Stimulated activated naive CD8-positive, alpha-beta T cell treated with anti-CD3 and anti-CD28 coated beads, Interleukin-15, amount 100 ng/mL, for 72 hours (primary cell): ENCODE measurements around the gene TBCD.

ENCODE experiments used
- ATAC-seq: fragments of 150-1000 bp; cut with Tn5 transposase; 2 replicates; pipeline ENCODE4 v1.10.0; 2021; ENCODE audit warnings: mild to moderate bottlenecking, moderate library complexity
- DNase-seq, 2 donors: peaks; one replicate each; pipeline ENCODE4 v3.0.0; 2021 to 2022
- H3K27ac Mint-ChIP-seq, 2 donors: one replicate each; pipeline ENCODE4 v1.8.0; 2022; ENCODE audit warnings: mild to moderate bottlenecking in 2 of 2, mixed read lengths in 2 of 2, moderate library complexity in 2 of 2
- H3K27me3 Mint-ChIP-seq: one replicate; pipeline ENCODE4 v1.8.0; 2022; ENCODE audit warnings: mixed read lengths
- H3K4me1 Mint-ChIP-seq: one replicate; pipeline ENCODE4 v1.8.0; 2022; ENCODE audit warnings: mild to moderate bottlenecking, mixed read lengths
- H3K4me3 Mint-ChIP-seq, 2 donors: one replicate each; pipeline ENCODE4 v1.8.0; 2022; ENCODE audit warnings: mild to moderate bottlenecking in 2 of 2, mixed read lengths in 2 of 2, moderate library complexity in 1 of 2
- H3K9me3 Mint-ChIP-seq, 2 donors: one replicate each; pipeline ENCODE4 v1.8.0; 2022; ENCODE audit warnings: mixed read lengths in 2 of 2

The TBCD gene

DNA sequence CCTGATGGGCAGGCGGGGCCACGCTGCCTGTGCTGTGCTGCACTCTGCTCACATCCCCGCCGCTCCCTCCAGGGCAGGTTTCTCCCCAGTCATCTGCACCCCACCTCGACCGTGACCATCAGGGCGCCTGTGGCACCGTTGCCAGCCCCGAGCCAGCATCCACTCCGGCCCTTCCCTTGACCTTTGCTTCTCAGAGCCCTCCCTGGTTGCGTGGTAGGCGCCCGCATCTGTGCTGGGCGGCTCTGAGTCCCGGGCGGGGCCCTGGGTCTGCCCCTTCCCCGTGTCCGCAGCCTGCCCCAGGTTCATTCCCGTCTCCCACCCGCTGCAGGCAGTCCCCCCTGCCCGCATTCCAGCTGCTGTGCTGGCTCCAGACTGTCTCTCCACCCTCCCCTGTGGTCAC lies 54.8 kb downstream of the TBCD start:
- Mint-ChIP-seq H3K9me3 (peaks cover 0 to under 1% of the 10 kb centered on the region in 2 donors), H3K27me3 (no peaks in the 10 kb centered on the region), H3K4me1 (peaks cover 4% of the 10 kb centered on the region), H3K27ac (peak overlapping the region in 1 of 2 donors; percentile 37), H3K4me3 (no peak overlapping the region)
- ATAC-seq (no peak), DNase-seq (no peak)

DNA sequence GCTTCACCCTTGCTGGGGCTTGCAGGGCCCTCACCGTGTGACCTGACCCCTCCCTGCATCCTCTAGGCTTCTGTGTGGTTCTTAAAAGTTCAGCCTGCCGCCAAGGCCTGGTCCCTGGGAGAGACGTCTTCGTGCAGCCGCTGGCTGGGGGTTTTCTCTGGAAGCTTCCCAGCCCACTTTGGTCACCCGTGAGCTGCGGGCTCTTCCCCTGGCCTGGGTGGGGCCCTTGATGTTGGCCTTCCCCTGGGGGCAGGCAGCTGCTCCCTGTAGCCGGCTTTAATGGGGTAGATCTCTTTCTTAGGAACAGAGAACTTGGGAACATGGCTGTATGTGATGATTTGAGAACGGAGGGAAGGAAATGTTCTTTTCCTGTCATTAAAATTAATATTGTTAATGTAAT lies 55.2 kb downstream of the TBCD start:
- H3K9me3 Mint-ChIP-seq, result no peaks in the 10 kb centered on the region

DNA sequence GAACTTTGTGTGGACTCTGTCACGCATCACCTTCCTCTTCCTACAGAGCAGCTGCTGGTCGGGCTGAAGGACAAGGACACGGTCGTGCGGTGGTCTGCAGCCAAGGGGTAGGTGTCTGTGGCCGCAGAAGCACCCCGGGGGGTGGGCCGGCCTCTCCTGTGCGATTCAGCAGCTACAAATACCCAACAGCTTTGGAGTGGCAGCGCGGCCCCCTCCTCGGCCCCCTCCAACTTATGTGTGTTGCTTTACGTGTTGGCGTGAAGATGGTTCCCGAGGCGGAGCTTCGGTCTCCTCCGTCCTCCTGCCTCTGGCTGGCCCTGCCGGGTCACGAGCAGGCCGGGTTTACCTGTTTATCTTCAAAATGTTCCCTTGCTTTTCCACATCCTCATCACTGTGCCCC lies 55.7 kb downstream of the TBCD start:
- no peak overlapping the region for H3K4me3 Mint-ChIP-seq
- DNase-seq (no peak), ATAC-seq (no peak)
- H3K4me1 Mint-ChIP-seq, result no peaks in the 10 kb centered on the region
- H3K9me3 Mint-ChIP-seq, result no peaks in the 10 kb centered on the region
- peak overlapping the region in 1 of 2 donors; percentile 69 for H3K27ac Mint-ChIP-seq
- H3K27me3 Mint-ChIP-seq, result no peaks in the 10 kb centered on the region

More for the DNA sequence above, 55.2 kb downstream of the TBCD start:
- H3K27ac Mint-ChIP-seq, result peak overlapping the region; percentile 13 to 37
- H3K27me3 Mint-ChIP-seq, result no peaks in the 10 kb centered on the region
- H3K4me1 Mint-ChIP-seq, result peaks cover 3% of the 10 kb centered on the region
- ATAC-seq, result no peak
- no peak overlapping the region for H3K4me3 Mint-ChIP-seq
- no peak for DNase-seq

DNA sequence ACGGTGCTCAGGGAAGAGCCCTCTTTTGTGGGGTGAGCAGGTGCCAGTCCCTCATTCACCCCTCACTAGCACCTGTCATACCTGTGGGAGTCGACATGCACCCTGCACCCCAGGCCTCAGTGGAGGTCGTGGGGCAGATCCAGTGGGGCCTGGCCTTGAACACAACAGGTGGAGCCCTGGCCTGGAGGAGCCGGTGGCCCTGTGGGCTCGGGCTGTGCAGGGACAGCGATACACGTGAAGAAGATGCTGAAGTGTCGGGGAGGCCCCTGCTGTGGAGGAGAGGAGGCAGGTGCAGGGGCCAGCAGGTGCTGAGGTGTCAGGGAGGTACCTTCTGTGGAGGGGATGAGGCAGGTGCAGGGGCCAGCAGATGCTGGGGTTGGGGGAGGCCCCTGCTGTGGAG lies 56.1 kb downstream of the TBCD start:
- ATAC-seq (no peak), DNase-seq (no peak)
- Mint-ChIP-seq H3K4me3 (no peak overlapping the region), H3K9me3 (no peaks in the 10 kb centered on the region), H3K4me1 (no peaks in the 10 kb centered on the region), H3K27ac (peak overlapping the region in 1 of 2 donors; percentile 69), H3K27me3 (no peaks in the 10 kb centered on the region)

DNA sequence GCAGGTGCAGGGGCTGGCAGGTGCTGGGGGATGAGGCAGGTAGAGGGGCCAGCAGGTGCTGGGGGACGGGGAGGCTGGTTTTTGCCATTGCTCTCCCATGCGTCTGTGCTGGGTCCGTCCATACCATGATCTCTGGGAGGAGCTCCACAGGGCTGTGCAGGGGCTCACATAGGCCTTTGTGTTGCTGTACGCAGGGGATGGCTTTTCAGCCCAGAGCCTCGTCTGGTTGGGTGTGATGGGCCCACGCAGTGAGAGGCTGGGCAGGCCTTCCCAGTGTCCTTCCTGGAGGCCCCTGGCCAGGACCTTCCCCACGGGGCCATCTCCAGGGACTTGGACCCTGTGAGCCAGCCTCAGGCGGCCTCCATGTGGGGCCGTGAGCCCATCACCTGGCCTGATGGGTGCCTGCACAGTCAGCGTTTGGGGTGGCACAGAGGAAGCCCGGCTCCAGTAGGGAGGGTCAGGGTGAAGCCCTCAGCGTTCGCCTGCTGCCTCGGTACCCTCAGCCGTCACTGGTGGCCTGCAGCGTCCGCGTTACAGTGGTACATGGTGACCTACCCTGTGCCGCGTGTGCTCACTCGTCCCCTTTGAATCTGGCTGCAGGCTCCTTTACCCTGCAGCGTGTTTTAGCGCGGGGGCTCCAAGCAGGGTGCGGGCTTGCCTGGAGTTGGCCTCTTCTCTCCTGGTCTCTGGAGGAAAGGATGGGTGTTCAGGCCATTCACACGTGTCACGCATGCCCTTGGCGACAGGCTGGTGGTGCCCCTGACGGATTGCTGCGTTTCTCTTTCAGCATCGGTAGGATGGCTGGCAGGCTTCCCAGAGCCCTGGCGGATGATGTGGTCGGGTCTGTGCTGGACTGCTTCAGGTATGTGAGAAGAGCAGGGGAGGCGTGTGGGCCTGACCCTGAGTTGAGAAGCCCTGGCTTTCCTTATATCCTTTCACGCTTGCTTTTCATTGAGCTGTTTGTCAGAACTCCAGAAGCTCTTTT lies 57.3 kb downstream of the TBCD start:
- ATAC-seq, result no peak
- no peak overlapping the region for H3K4me3 Mint-ChIP-seq
- no peak for DNase-seq
- no peaks in the 10 kb centered on the region for H3K27me3 Mint-ChIP-seq
- H3K9me3 Mint-ChIP-seq, result no peaks in the 10 kb centered on the region
- H3K4me1 Mint-ChIP-seq, result no peaks in the 10 kb centered on the region
- H3K27ac Mint-ChIP-seq, result no peak overlapping the region

DNA sequence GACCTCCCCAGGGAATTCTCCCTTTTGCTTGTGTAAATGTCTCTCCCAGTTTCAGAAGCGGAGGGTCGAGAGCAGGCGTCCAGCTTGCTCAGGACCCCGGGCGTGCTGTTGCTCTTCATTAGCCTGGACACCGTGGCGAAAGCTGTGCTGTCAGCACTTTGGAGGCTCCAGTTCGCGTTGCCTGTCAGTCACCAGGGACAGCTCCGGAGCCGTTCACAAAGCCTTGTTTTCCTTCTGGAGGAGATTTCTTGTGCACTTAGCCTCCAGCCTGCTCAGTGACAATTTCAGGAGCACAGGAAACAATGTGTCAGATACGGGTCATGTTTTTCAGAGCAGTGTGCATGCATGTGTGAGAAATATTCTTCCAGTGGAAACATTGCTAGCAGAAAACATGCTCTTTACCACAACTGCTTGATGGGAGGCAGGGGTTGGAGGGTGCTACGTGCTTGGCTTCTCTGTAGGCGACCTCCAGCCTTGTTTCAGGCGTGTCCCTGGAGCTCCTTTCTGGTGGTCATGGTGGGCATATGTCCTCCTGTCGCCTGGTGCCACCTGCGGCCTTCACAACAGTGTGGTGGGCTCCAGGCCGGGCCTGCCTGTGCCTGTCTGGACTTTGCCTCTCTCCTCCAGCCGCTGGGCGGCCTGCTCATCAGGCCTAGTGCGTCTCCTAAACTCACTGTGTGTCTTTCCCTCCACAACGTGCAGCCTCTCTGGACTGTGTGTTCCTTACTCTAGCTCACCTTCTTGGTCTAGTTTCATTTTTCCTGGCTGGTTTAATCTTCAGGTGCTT lies 59.0 kb downstream of the TBCD start:
- Mint-ChIP-seq H3K9me3 (no peaks in the 10 kb centered on the region), H3K27ac (peak overlapping the region; percentile 6 to 97), H3K27me3 (no peaks in the 10 kb centered on the region), H3K4me1 (peaks cover 14% of the 10 kb centered on the region), H3K4me3 (no peak overlapping the region)
- no peak for ATAC-seq
- DNase-seq, result no peak

DNA sequence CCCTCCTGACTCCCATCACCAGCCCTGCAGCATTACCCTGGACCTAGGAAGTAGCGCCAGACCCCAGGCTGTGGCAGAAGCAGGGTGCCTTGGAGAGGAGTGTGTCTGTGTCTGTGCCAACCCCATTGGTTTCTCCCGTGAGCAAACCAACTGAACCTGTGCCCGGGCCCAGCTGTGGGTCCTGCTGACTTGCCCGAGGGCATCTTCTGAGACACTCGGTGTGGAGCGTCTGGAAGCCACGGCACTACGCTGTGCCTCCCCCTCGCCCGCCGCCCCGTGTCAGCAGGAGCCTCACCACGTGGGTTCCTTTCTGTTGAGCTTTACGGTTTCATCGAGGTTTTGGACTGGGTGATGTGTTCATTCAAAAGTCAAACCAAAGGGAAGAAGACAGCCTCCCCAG lies 60.2 kb downstream of the TBCD start:
- peaks cover 16% of the 10 kb centered on the region for H3K4me1 Mint-ChIP-seq
- no peaks in the 10 kb centered on the region for H3K27me3 Mint-ChIP-seq
- ATAC-seq (no peak), DNase-seq (no peak)
- H3K9me3 Mint-ChIP-seq, result no peaks in the 10 kb centered on the region
- no peak overlapping the region for H3K4me3 Mint-ChIP-seq
- H3K27ac Mint-ChIP-seq, result peak overlapping the region in 1 of 2 donors; percentile 79

DNA sequence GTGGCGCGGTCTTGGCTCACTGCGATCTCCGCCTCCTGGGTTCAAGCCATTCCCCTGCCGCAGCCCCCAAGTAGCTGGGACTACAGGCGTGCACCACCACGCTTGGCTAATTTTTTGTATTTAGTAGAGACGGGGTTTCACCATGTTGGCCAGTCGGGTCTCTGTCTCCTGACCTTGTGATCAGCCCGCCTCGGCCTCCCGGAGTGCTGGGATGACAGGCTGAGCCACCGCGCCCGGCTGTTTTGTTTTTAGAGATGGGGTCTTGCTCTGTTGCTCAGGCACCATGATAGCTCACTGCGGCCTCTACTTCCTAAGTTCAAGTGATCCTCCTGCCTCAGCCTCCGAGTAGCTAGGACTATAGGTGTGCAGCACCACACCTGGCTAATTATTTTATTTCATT lies 60.7 kb downstream of the TBCD start:
- Mint-ChIP-seq H3K27ac (no peak overlapping the region), H3K9me3 (no peaks in the 10 kb centered on the region), H3K27me3 (no peaks in the 10 kb centered on the region), H3K4me1 (peaks cover 16% of the 10 kb centered on the region), H3K4me3 (no peak overlapping the region)
- no peak for DNase-seq
- ATAC-seq, result no peak

DNA sequence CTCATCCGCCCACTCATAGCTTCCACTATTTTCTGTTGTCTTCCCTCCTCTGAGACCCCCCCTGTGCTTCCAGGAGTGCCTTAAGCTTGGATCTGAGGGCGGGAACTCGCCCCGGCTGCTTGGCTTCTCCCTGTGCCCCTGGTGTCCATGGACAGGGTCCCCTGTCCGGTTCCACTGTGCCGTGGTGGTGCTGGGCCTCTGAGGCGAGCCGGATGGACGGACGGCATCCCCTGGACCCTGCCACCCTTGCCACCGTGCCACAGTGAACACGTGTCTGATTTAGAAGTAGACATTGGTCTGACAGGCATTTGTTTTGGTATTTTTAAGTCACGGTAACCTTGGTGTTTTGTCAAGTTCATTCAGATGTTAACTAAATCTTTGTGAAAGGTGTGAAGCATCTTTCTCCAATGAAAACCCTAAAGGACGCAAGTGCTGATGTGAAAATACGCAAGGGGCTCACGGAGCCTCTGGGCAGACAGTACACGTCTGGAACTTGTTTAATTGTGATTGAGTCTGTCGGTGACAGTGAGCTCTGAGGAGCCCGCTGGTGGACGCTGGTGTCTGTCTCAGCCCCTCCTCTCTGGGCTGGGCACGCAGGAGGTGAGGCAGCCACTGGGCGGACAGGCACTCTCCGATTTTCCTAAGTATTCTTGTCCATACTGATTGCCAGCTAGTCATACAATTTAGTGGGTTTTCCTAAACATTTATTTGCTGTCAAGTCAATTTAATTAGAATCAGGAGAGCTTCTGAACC lies 61.6 kb downstream of the TBCD start:
- peak overlapping the region in 1 of 2 donors; percentile 61 for H3K27ac Mint-ChIP-seq
- H3K4me1 Mint-ChIP-seq, result peaks cover 16% of the 10 kb centered on the region
- no peak overlapping the region for H3K4me3 Mint-ChIP-seq
- H3K9me3 Mint-ChIP-seq, result no peaks in the 10 kb centered on the region
- ATAC-seq, result no peak
- DNase-seq, result no peak
- H3K27me3 Mint-ChIP-seq, result no peaks in the 10 kb centered on the region

DNA sequence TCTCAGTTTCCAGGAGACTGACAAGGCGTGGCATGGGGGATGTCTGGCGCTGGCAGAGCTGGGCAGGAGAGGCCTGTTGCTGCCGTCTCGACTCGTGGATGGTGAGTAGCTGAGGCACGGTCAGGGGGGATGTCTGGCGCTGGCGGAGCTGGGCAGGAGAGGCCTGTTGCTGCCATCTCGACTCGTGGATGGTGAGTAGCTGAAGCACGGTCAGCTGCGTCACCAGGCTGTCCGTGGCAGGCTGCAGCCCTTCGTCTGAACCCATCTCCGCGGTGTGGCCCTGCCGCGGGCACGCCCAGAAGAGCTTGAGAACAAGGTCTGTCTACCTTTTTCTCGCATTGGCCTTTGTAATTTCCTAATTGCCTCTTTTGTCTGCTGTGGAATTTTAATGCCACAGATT lies 63.0 kb downstream of the TBCD start:
- H3K27ac Mint-ChIP-seq, result no peak overlapping the region
- no peaks in the 10 kb centered on the region for H3K9me3 Mint-ChIP-seq
- DNase-seq, result no peak
- peaks cover 16% of the 10 kb centered on the region for H3K4me1 Mint-ChIP-seq
- no peaks in the 10 kb centered on the region for H3K27me3 Mint-ChIP-seq
- no peak for ATAC-seq
- H3K4me3 Mint-ChIP-seq, result no peak overlapping the region

DNA sequence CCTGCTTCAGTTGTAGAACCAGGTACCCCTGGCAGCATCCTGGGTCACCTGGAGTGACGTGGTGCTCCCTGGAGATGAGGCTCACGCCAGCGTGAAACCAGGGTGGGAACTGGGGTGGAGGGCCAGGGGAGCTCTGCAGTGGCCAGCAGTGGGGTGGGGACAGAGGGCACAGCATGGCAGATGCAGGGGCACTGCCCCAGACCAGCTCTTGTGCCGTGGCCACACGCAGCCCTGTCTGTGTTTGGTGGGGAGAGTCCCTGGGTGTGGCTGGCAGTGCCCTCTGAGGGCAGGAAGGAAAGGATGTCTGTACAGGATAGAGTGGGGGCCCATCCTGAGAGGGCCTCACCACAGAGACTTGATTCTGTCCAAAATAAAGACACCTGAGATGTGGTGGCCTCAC lies 63.5 kb downstream of the TBCD start:
- Mint-ChIP-seq H3K4me1 (peaks cover 16% of the 10 kb centered on the region), H3K27ac (peak overlapping the region in 1 of 2 donors; percentile 63)

DNA sequence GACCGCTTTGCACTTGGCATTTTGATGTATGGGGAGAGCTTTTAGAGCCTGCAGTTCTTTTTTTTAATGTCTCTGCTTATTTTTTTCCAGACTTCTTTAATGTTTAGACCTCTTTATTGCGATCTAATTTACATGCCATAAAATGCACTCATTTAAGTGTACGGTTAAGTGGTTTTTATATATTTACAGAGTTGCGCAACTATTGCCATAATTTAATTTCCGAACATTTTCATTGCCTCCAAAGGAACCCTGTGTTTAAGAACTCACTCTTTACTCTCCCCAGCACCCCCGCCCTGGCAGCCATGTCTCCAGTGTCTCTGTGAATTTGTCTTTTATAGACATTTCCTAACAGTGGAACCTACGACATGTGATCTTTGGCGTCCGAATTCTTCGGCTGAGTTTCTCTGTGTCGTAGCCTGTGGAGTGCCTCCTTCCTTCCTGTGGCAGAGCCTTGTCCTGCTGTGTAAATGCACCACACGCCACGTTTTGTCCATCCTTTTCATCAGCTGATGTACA lies 64.0 kb downstream of the TBCD start:
- Mint-ChIP-seq H3K9me3 (peaks cover 5 to 9% of the 10 kb centered on the region in 2 donors), H3K27ac (peak overlapping the region in 1 of 2 donors; percentile 86), H3K4me1 (peaks cover 16% of the 10 kb centered on the region), H3K4me3 (no peak overlapping the region), H3K27me3 (no peaks in the 10 kb centered on the region)
- ATAC-seq (no peak), DNase-seq (no peak)

More for the DNA sequence above, 63.5 kb downstream of the TBCD start:
- H3K9me3 Mint-ChIP-seq, result peaks cover 2 to 4% of the 10 kb centered on the region in 2 donors
- H3K4me3 Mint-ChIP-seq, result no peak overlapping the region
- H3K27me3 Mint-ChIP-seq, result no peaks in the 10 kb centered on the region
- no peak for DNase-seq
- no peak for ATAC-seq

DNA sequence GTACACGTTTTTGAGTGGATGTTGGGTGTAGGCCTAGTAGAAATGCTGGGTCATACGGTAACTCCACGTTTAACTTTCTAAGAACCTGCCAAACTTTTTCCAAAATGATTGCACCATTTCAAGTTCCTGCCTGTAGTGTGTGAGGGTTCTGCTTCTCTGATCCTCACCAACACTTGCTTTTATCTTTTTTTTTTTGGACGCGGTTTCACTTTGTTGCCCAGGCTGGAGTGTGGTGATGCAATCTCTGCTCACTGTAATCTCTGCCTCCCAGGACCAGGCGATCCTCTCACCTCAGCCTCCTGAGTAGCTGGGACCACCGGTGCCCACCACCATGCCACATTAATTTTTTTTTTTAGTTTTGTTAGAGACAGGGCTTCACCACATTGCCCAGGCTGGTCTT lies 64.5 kb downstream of the TBCD start:
- peak overlapping the region in 1 of 2 donors; percentile 86 for H3K27ac Mint-ChIP-seq
- ATAC-seq, result no peak
- peaks cover 5 to 9% of the 10 kb centered on the region in 2 donors for H3K9me3 Mint-ChIP-seq
- no peak overlapping the region for H3K4me3 Mint-ChIP-seq
- H3K27me3 Mint-ChIP-seq, result no peaks in the 10 kb centered on the region
- DNase-seq, result no peak
- H3K4me1 Mint-ChIP-seq, result peaks cover 16% of the 10 kb centered on the region

DNA sequence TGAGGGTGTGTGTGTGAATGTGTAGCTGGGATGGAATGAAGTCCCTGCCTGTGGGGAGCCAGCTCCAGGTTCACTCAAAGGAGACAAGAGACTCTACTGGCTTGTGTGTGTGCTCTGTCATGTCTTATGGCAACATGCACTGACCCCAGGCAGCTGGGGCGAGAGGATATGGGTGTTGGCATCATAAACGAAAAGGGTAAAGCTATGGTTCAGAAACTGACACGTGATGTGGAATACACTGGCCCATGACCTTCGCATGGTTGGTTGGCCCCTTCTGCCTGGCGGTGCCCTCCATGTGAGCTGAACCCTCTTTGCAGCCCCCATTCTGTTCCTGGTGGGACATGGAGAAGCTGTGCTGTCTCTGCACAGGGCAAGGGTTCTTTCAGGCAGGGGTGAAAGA lies 66.1 kb downstream of the TBCD start:
- H3K27ac Mint-ChIP-seq, result no peak overlapping the region
- peaks cover 5 to 9% of the 10 kb centered on the region in 2 donors for H3K9me3 Mint-ChIP-seq
- no peak for ATAC-seq

More for the DNA sequence above, 66.1 kb downstream of the TBCD start:
- Mint-ChIP-seq H3K4me3 (no peak overlapping the region), H3K4me1 (peaks cover 16% of the 10 kb centered on the region), H3K27me3 (no peaks in the 10 kb centered on the region)
- no peak for DNase-seq
